ENCODE data around the gene MUC4. TPM values are rescaled to one million over a fixed set of nuclear protein-coding genes. Genes with fewer than 3 reads are reported as not detected.

Gene MUC4
- polyA plus RNA-seq, 1 donor from 2014 or later, result not detected

DNA sequence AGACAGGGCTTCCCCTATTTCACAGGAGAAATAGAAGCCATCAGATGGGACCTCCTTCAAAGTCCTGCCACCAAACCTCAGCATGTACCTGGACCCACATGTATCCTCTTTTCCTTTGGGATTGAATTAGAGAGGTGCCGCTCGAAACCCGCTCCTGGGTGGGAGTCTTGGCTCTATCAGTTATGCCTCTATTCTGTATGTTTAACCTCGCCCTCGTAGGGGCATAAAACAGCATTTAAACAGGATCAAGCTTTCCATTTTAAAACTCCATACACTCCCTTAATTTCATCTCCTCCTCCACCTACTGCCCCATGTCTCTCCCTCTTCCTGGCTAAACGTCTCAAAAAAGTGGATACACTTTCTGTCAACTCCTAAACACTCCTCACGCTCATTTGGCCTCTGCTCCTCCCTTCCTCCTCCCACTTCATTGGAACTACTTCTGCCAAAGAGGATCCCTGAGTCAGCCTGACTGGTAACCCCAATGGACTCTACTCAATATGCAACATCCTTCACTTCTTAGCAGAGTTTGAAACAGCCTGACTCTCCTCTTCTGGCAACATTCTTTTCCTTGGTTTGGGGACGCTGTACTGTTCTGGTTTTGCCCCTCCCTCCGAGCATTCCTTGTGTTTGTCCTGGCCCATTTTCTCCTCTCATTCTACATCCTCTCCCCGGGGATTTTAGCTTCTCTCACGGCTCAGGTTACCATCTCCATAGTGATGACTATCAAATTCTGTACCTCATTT lies 114.0 kb downstream of the MUC4 start:
- Histone ChIP-seq H3K27ac (ENCODE audit: low read length) (no peak overlapping the region), H3K27me3 (ENCODE audit: insufficient read depth, low read depth, low read length) (no peaks in the 10 kb centered on the region), H3K9ac (ENCODE audit: low read length) (no peak overlapping the region), H3K79me2 (replicated peaks; ENCODE audit: insufficient read depth, low read length) (no peaks in the 10 kb centered on the region), H4K20me1 (ENCODE audit: insufficient read depth) (no peaks in the 10 kb centered on the region), H3K9me3 (ENCODE audit: low read length) (no peaks in the 10 kb centered on the region), H3K4me3 (ENCODE audit: low read length) (no peak overlapping the region), H2AFZ (ENCODE audit: low read depth, low read length) (no peak overlapping the region), H3K36me3 (ENCODE audit: insufficient read depth, low read length) (no peaks in the 10 kb centered on the region), H3K9me2 (ENCODE audit: insufficient read depth, low read length) (no peaks in the 10 kb centered on the region), H3F3A (ENCODE audit: insufficient read depth, low read length, poor library complexity, severe bottlenecking) (no peaks in the 10 kb centered on the region), H3K4me2 (ENCODE audit: low read length) (no peak overlapping the region)
- no peak for TF ChIP-seq EP300 (conservative IDR thresholded peaks at IDR 0.05; ENCODE audit: poor library complexity, severe bottlenecking)
- TF ChIP-seq, protein P1, sequence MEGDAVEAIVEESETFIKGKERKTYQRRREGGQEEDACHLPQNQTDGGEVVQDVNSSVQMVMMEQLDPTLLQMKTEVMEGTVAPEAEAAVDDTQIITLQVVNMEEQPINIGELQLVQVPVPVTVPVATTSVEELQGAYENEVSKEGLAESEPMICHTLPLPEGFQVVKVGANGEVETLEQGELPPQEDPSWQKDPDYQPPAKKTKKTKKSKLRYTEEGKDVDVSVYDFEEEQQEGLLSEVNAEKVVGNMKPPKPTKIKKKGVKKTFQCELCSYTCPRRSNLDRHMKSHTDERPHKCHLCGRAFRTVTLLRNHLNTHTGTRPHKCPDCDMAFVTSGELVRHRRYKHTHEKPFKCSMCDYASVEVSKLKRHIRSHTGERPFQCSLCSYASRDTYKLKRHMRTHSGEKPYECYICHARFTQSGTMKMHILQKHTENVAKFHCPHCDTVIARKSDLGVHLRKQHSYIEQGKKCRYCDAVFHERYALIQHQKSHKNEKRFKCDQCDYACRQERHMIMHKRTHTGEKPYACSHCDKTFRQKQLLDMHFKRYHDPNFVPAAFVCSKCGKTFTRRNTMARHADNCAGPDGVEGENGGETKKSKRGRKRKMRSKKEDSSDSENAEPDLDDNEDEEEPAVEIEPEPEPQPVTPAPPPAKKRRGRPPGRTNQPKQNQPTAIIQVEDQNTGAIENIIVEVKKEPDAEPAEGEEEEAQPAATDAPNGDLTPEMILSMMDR (IDR thresholded peaks at IDR 0.05; ENCODE audit: poor library complexity, severe bottlenecking), result no peak
- TF ChIP-seq, protein P2, sequence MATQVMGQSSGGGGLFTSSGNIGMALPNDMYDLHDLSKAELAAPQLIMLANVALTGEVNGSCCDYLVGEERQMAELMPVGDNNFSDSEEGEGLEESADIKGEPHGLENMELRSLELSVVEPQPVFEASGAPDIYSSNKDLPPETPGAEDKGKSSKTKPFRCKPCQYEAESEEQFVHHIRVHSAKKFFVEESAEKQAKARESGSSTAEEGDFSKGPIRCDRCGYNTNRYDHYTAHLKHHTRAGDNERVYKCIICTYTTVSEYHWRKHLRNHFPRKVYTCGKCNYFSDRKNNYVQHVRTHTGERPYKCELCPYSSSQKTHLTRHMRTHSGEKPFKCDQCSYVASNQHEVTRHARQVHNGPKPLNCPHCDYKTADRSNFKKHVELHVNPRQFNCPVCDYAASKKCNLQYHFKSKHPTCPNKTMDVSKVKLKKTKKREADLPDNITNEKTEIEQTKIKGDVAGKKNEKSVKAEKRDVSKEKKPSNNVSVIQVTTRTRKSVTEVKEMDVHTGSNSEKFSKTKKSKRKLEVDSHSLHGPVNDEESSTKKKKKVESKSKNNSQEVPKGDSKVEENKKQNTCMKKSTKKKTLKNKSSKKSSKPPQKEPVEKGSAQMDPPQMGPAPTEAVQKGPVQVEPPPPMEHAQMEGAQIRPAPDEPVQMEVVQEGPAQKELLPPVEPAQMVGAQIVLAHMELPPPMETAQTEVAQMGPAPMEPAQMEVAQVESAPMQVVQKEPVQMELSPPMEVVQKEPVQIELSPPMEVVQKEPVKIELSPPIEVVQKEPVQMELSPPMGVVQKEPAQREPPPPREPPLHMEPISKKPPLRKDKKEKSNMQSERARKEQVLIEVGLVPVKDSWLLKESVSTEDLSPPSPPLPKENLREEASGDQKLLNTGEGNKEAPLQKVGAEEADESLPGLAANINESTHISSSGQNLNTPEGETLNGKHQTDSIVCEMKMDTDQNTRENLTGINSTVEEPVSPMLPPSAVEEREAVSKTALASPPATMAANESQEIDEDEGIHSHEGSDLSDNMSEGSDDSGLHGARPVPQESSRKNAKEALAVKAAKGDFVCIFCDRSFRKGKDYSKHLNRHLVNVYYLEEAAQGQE (IDR thresholded peaks at IDR 0.05; ENCODE audit: borderline replicate concordance), result no peak
- TF ChIP-seq MXI1 (conservative IDR thresholded peaks at IDR 0.05; ENCODE audit: poor library complexity, severe bottlenecking), result no peak

Small RNAs within 50 kb of the gene (small RNA-seq; reads per million reads assigned to genes)
- 0 to 3.0 (median 0.65) reads per million in 3 experiments for gene MIR570

Other genes with a start within 250 kb of the MUC4 start
- gene APOD, start 228.0 kb downstream of the MUC4 start, polyA plus RNA-seq, result not detected in 2 replicates
- 1.8 and 3.0 TPM in 2 replicates for gene MUC20, start 91.0 kb downstream of the MUC4 start, polyA plus RNA-seq
- 16.3 and 22.4 TPM in 2 replicates for gene TNK2, start 96.6 kb upstream of the MUC4 start, polyA plus RNA-seq